BJ (cell line): ENCODE data around the gene LRTM2. TPM values are rescaled to one million over a fixed set of nuclear protein-coding genes. Genes with fewer than 3 reads are reported as not detected.

Experiments used
- CTCF ChIA-PET: fragments of 350-600 bp; formaldehyde crosslinking; extraction: SDS; loops from one replicate; lab custom pipeline; 2021; ENCODE audit warnings: antibody characterized with exemption, inconsistent platforms; lab: Yijun Ruan, JAX
- POLR2A ChIA-PET: fragments of 300-600 bp; sonication (Branson Sonifier 250); formaldehyde crosslinking; extraction: SDS; loops from one replicate; lab custom pipeline; 2021; ENCODE audit warnings: antibody characterized with exemption; lab: Charles Lee
- DNase-seq: peaks from one replicate; pipeline ENCODE4 v3.0.0-alpha.2; 2011; ENCODE audit warnings: low read depth
- H3K27me3 ChIP-seq: 2 replicates; pipeline ENCODE4 v1.6.0; 2011; ENCODE audit warnings: low read length; ENCODE audit not compliant: control insufficient read depth, insufficient read depth
- H3K36me3 ChIP-seq: 2 replicates; pipeline ENCODE4 v1.5.1; 2011; ENCODE audit warnings: low read length; ENCODE audit not compliant: control insufficient read depth, insufficient read depth
- H3K4me3 ChIP-seq: 2 replicates; pipeline ENCODE4 v1.5.1; 2011; ENCODE audit warnings: low read depth, mild to moderate bottlenecking, control low read depth, low read length
- CTCF ChIP-seq: IDR thresholded peaks from 2 replicates; pipeline ENCODE4 v1.5.1; 2011; ENCODE audit warnings: low read depth, mild to moderate bottlenecking, control low read depth, inconsistent platforms, low read length, moderate library complexity; ENCODE audit not compliant: insufficient read depth
- polyA plus RNA-seq: library from polyadenylated mRNA; depleted of rRNA; stranded (reverse); fragments of >200 nt; gene quantifications from 2 replicates; pipeline ENCODE4 v1.2.3, GENCODE V29; 2011

LRTM2 gene
- polyA plus RNA-seq, 1 experiment, result not detected

GRCh38 chr12:1808036-1808797, 12.1 kb upstream of the LRTM2 start:
- peaks cover 7% of the 10 kb centered on the region for H3K27me3 ChIP-seq
- H3K4me3 ChIP-seq, result no peak overlapping the region
- no peak for DNase-seq
- no peak for TF ChIP-seq CTCF
- no peaks in the 10 kb centered on the region for H3K36me3 ChIP-seq
- ChIA-PET CTCF (interaction anchor here (1.4 kb wide), 1 partner anchor 132 kb away, joined by 3 read pairs; no protein-coding TSS in a partner anchor), POLR2A (no interaction called here)

- ChIA-PET CTCF (interaction anchor here (1.4 kb wide), 1 partner anchor 131 kb away, joined by 3 read pairs; no protein-coding TSS in a partner anchor), POLR2A (no interaction called here)
- no peak for TF ChIP-seq CTCF
- no peak overlapping the region for H3K4me3 ChIP-seq
- DNase-seq, result no peak
- no peaks in the 10 kb centered on the region for H3K36me3 ChIP-seq
- H3K27me3 ChIP-seq, result peaks cover 4% of the 10 kb centered on the region
Observed at GRCh38 chr12:1808798-1809480, 11.4 kb upstream of the LRTM2 start.

- CTCF ChIA-PET, result no interaction called here
- Histone ChIP-seq H3K4me3 (no peak overlapping the region), H3K27me3 (peaks cover 9% of the 10 kb centered on the region), H3K36me3 (no peaks in the 10 kb centered on the region)
- TF ChIP-seq CTCF, result no peak
- DNase-seq, result no peak
- POLR2A ChIA-PET, result no interaction called here
Observed at GRCh38 chr12:1809591-1810190, 10.7 kb upstream of the LRTM2 start.

GRCh38 chr12:1810201-1810930, 10.0 kb upstream of the LRTM2 start:
- no peak for TF ChIP-seq CTCF
- Histone ChIP-seq H3K27me3 (peaks cover 10% of the 10 kb centered on the region), H3K4me3 (no peak overlapping the region), H3K36me3 (no peaks in the 10 kb centered on the region)
- CTCF ChIA-PET, result no interaction called here
- DNase-seq, result no peak
- POLR2A ChIA-PET, result no interaction called here

GRCh38 chr12:1810931-1811280, 9.5 kb upstream of the LRTM2 start:
- POLR2A ChIA-PET, result no interaction called here
- no peak for TF ChIP-seq CTCF
- CTCF ChIA-PET, result interaction anchor here (0.6 kb wide), 1 partner anchor 54 kb away, joined by 3 read pairs; no protein-coding TSS in a partner anchor

More at GRCh38 chr12:1810931-1811280, 9.5 kb upstream of the LRTM2 start:
- Histone ChIP-seq H3K4me3 (no peak overlapping the region), H3K27me3 (peaks cover 12% of the 10 kb centered on the region), H3K36me3 (no peaks in the 10 kb centered on the region)
- no peak for DNase-seq
